ENCODE measurements around the gene PLXDC2.

DNA sequence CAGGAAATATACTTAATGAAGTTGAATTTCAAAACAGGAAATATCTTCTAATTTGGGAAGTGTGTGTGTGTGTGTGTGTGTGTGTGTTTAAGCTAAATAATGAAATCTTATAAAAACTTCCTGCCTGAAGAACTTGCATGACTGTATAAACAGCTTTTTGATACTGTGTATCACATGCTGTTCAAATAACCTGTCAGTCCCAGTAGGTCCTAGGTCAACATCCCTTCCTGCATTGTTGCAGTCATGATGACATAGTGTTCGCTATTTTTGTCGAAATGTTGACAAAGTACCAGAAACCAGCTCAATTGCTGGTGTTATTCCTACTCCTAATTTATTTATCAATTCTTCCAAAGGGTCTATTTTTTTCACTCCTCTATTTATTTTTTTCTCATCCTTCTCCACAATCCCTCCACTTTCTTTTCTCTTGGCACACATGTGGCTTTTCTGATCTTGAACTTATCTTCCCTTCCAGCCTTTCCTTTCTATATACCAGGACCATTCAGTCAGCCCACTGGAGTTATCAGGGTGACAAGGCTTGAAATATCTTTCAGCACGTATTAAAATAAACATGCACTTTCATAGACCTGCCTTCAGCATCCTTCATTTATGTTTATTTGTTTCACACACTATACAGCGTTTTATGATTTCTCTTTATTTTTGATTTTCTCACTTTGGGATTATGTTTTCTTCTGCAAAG, 115.8 kb downstream of the PLXDC2 start:
- TF ChIP-seq, protein P1, sequence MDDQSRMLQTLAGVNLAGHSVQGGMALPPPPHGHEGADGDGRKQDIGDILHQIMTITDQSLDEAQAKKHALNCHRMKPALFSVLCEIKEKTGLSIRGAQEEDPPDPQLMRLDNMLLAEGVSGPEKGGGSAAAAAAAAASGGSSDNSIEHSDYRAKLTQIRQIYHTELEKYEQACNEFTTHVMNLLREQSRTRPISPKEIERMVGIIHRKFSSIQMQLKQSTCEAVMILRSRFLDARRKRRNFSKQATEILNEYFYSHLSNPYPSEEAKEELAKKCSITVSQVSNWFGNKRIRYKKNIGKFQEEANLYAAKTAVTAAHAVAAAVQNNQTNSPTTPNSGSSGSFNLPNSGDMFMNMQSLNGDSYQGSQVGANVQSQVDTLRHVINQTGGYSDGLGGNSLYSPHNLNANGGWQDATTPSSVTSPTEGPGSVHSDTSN (IDR thresholded peaks at IDR 0.05; ENCODE audit: insufficient replicate concordance, low read depth, low read length), result no peak
- TF ChIP-seq EZH2 (IDR thresholded peaks at IDR 0.05; ENCODE audit: borderline replicate concordance, control insufficient read depth, low read depth, low read length), result no peak
- TF ChIP-seq, protein P2, sequence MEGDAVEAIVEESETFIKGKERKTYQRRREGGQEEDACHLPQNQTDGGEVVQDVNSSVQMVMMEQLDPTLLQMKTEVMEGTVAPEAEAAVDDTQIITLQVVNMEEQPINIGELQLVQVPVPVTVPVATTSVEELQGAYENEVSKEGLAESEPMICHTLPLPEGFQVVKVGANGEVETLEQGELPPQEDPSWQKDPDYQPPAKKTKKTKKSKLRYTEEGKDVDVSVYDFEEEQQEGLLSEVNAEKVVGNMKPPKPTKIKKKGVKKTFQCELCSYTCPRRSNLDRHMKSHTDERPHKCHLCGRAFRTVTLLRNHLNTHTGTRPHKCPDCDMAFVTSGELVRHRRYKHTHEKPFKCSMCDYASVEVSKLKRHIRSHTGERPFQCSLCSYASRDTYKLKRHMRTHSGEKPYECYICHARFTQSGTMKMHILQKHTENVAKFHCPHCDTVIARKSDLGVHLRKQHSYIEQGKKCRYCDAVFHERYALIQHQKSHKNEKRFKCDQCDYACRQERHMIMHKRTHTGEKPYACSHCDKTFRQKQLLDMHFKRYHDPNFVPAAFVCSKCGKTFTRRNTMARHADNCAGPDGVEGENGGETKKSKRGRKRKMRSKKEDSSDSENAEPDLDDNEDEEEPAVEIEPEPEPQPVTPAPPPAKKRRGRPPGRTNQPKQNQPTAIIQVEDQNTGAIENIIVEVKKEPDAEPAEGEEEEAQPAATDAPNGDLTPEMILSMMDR (IDR thresholded peaks at IDR 0.05 in 2 of 3, conservative IDR thresholded peaks at IDR 0.05 in 1 of 3; ENCODE audit: control insufficient read depth in 2 of 3, extremely low read depth in 1 of 3, insufficient read depth in 1 of 3, low read depth in 3 of 3, low read length in 3 of 3), result no peak
- TF ChIP-seq YY1 (IDR thresholded peaks at IDR 0.05; ENCODE audit: low read depth, low read length), result no peak
- no peak for TF ChIP-seq SMAD1 (IDR thresholded peaks at IDR 0.05; ENCODE audit: low read depth, partially characterized antibody)
- no peak for TF ChIP-seq NR2C1 (IDR thresholded peaks at IDR 0.05)
- TF ChIP-seq POLR2AphosphoS2 (IDR thresholded peaks at IDR 0.05; ENCODE audit: low read depth, low read length), result no peak
- TF ChIP-seq, protein P3, sequence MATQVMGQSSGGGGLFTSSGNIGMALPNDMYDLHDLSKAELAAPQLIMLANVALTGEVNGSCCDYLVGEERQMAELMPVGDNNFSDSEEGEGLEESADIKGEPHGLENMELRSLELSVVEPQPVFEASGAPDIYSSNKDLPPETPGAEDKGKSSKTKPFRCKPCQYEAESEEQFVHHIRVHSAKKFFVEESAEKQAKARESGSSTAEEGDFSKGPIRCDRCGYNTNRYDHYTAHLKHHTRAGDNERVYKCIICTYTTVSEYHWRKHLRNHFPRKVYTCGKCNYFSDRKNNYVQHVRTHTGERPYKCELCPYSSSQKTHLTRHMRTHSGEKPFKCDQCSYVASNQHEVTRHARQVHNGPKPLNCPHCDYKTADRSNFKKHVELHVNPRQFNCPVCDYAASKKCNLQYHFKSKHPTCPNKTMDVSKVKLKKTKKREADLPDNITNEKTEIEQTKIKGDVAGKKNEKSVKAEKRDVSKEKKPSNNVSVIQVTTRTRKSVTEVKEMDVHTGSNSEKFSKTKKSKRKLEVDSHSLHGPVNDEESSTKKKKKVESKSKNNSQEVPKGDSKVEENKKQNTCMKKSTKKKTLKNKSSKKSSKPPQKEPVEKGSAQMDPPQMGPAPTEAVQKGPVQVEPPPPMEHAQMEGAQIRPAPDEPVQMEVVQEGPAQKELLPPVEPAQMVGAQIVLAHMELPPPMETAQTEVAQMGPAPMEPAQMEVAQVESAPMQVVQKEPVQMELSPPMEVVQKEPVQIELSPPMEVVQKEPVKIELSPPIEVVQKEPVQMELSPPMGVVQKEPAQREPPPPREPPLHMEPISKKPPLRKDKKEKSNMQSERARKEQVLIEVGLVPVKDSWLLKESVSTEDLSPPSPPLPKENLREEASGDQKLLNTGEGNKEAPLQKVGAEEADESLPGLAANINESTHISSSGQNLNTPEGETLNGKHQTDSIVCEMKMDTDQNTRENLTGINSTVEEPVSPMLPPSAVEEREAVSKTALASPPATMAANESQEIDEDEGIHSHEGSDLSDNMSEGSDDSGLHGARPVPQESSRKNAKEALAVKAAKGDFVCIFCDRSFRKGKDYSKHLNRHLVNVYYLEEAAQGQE (IDR thresholded peaks at IDR 0.05; ENCODE audit: low read depth, low read length), result no peak
- TF ChIP-seq, protein P4, sequence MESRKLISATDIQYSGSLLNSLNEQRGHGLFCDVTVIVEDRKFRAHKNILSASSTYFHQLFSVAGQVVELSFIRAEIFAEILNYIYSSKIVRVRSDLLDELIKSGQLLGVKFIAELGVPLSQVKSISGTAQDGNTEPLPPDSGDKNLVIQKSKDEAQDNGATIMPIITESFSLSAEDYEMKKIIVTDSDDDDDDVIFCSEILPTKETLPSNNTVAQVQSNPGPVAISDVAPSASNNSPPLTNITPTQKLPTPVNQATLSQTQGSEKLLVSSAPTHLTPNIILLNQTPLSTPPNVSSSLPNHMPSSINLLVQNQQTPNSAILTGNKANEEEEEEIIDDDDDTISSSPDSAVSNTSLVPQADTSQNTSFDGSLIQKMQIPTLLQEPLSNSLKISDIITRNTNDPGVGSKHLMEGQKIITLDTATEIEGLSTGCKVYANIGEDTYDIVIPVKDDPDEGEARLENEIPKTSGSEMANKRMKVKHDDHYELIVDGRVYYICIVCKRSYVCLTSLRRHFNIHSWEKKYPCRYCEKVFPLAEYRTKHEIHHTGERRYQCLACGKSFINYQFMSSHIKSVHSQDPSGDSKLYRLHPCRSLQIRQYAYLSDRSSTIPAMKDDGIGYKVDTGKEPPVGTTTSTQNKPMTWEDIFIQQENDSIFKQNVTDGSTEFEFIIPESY (IDR thresholded peaks at IDR 0.05), result no peak
- TF ChIP-seq SMC3 (IDR thresholded peaks at IDR 0.05; ENCODE audit: borderline replicate concordance, low read length), result no peak
- no peak for TF ChIP-seq RAD21 (IDR thresholded peaks at IDR 0.05; ENCODE audit: insufficient read depth, low read depth, low read length)
- TF ChIP-seq EGR1 (IDR thresholded peaks at IDR 0.05; ENCODE audit: borderline replicate concordance in 1 of 2, low read depth in 2 of 2, low read length in 2 of 2), result no peak
